Adipose tissue (tissue), 3 donors: ENCODE results near the gene PPFIA1. TPM values are rescaled to one million over a fixed set of nuclear protein-coding genes. Genes with fewer than 3 reads are reported as not detected.
A peak's percentile ranks its signal among the peaks of the same experiment; 100 is the strongest.
"Not testable (repeated sequence)": the region's sequence is repeated elsewhere in the genome, so short reads cannot be mapped to it uniquely, and the experiment has no call there.

Source experiments
- H3K27ac ChIP-seq: one replicate; pipeline ENCODE4 v1.5.1; 2013; ENCODE audit warnings: low read depth, low read length
- WGBS, 3 donors: extraction: QIAGEN DNeasy Blood & Tissue Kit; methylation state at CpG; one replicate each; pipeline ENCODE4 v1.1.7; 2013; 5-methylcytosine and 5-hydroxymethylcytosine counted together
- polyA plus RNA-seq, 3 donors: library from polyadenylated mRNA; stranded (reverse); fragments of 200-250 nt; gene quantifications; one replicate each; pipeline ENCODE4 v1.2.3, GENCODE V29; 2013
- donor health status: healthy with polysubstance abuse.
- donor health status: Bipolar disorder and iron deficiency.
- donor health status: healthy.

The PPFIA1 gene
- polyA plus RNA-seq, 3 donors, result 8.0 to 27.2 (median 25.0) TPM

DNA sequence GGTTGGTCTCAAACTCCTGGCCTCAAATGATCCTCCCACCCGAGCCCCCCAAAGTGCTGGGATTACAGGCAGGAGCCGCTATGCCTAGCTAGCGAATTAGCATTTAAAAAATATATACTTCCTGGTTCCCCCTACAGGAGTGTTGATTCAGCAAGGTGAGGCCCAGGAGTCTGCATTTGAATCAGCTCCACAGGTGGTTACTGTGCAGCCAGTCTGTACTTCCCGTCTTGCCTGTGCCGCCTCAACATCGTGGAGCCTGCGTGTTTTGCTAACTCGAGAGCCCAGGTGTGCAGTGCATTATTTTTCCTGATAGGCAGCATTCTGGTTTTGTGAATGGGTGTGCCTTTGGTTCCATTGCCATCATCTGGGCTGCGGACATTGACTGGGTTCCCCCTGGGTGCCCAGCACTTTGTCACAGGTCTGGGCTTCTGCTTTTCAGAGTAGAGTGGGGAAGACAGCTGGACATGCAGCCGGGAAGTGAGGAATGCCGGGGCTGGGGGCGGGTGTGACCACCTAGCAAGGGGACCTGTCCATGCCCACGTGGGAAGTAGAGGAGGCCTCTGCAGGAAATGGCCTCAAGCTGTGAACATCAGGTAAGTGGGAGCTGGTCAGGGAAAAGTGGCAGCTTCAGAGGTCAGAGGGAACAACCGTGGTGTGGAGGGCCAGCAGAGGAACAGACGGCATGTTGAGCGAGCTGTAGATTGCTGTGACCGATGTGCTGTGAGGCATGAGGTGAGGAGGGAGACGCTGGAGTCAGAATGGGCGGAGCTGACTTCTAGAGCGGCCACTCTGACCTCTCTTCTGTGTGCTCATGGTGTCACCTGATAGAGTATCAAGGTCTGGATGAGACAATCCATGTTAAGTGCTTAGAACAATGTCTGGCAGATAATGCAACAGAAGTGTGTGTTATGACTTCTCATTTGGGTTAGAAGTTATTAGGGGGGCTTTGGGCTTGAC, 42.2 kb downstream of the PPFIA1 start:
- H3K27ac ChIP-seq, result no peak overlapping the region
- 83 to 88% (median 88%) methylated on average over 20 of the region's 20 CpGs for WGBS, 3 donors

DNA sequence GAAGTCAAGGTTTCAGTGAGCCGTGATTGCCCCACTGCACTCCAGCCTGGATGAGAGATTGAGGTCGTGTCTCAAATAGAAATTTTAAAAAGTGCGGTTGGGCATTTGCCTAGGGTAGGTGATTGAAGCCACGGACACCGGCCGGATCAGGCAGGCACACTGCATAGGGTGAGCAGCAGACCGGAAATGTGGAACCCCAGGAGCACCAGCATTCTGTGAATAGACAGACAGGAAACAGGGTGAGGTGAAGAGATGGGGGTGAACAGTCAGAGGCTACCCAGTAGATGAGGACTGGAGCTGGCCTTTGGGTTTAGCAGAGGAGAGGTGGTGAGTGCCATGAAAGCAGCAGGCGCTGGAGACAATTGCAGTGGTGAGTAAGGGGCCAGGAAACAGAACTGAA, 43.5 kb downstream of the PPFIA1 start:
- no peak overlapping the region for H3K27ac ChIP-seq
- 71 to 91% (median 75%) methylated on average over 8 of the region's 8 CpGs for WGBS, 3 donors

- 63 to 88% (median 65%) methylated on average over 10 of the region's 10 CpGs for WGBS, 3 donors
- H3K27ac ChIP-seq, result no peak overlapping the region
Measured at GRCh38 chr11:70314730-70315129, 44.2 kb downstream of the PPFIA1 start.

- 51 to 89% (median 67%) methylated on average over 4 of the region's 4 CpGs for WGBS, 3 donors
- H3K27ac ChIP-seq, result no peak overlapping the region
Measured at GRCh38 chr11:70315716-70316115, 45.2 kb downstream of the PPFIA1 start.

- WGBS, 3 donors, result 82 to 95% (median 82%) methylated on average over 14 of the region's 14 CpGs
- no peak overlapping the region for H3K27ac ChIP-seq
Measured at GRCh38 chr11:70317581-70318305, 47.3 kb downstream of the PPFIA1 start.

DNA sequence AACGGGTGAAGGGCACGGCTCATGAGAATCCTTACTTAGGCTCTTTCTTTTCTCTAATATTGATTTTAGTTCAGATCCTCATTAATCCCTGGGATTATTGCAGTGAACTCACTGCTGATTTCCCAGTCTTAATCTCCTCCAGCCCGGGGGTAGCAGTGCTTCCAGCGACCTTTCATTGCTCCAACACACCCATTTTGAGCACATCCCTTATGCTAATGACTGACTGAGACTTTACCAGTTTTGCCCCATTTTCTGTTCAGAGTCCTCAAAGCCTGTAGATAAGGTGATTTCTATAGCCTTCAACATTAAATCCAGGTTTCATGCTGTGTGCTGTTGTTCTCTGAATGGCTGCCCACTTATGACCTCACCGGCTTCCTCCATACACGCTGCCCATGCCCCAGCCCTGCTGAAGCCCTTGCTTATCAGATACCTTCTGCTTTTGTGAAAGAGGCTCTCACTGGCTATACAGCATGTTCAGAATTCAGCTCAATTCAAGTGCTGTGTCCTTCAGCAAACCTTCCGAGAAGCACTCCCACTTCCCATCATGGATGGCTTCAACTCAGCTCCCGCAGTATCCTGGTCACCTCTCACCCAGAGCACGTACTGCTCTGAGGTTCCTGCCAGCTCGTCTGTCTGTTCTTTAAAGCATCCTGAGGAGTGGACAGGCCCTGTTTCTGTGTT, 49.0 kb downstream of the PPFIA1 start:
- H3K27ac ChIP-seq, result no peak overlapping the region
- 76 to 82% (median 79%) methylated on average over 10 of the region's 10 CpGs for whole genome bisulfite sequencing, 3 donors

GRCh38 chr11:70322666-70323065, 52.2 kb downstream of the PPFIA1 start:
- 90 to 96% (median 93%) methylated on average over 2 of the region's 2 CpGs for WGBS, 3 donors
- H3K27ac ChIP-seq, result no peak overlapping the region

GRCh38 chr11:70323806-70324205, 53.3 kb downstream of the PPFIA1 start:
- no peak overlapping the region for H3K27ac ChIP-seq
- WGBS, 3 donors, result 80 to 96% (median 82%) methylated on average over 1 of the region's 1 CpG

DNA sequence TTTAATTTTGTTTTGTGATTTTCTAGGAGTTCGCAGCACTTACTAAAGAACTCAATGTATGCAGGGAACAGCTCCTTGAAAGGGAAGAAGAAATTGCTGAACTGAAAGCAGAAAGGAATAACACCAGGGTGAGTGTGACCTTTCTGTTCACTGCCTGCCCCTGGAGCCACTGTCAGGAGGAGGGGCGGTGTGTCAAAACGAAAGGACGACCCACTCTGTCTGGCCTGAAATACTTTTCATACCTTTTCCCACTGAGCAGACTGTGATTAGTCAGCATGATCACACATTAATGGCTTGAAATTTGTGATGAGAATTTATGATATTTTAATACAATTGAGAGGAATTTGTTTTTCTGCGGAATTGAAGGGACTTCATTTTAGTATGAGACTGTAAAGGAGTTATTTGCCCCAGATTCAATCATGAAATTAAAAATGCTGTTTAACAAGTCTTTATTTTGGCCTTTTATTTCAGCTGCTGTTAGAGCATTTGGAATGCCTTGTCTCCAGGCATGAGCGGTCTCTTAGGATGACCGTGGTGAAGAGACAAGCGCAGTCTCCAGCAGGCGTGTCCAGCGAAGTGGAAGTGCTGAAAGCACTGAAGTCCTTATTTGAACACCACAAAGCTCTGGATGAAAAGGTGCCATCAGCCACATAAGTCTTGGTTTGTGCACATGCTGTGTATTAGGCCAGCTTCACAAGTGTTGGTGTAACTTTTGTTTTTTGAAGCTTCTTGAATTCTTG, 54.1 kb downstream of the PPFIA1 start:
- no peak overlapping the region for H3K27ac ChIP-seq
- 85 to 88% (median 88%) methylated on average over 10 of the region's 10 CpGs for WGBS, 3 donors

- no peak overlapping the region for H3K27ac ChIP-seq
- 77 to 91% (median 82%) methylated on average over 3 of the region's 3 CpGs for WGBS, 3 donors
Measured at GRCh38 chr11:70325824-70326223, 55.3 kb downstream of the PPFIA1 start.

DNA sequence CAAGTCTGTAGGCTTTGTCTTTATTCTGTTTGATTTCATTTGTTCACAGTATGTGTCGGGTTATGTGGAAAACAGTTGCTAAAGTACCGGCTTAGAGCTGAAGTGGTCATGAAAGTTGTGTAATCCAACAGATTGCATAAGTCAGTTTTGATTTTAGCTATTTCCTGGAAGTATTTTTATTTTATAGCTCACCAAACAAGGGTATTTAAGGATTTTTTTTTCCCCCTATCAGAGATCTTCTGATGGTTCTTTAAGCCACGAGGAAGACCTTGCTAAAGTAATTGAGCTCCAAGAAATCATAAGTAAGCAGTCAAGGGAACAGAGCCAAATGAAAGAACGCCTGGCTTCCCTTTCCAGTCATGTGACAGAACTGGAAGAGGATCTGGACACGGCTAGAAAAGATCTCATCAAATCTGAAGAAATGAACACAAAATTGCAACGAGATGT, 55.9 kb downstream of the PPFIA1 start:
- no peak overlapping the region for H3K27ac ChIP-seq
- WGBS, 3 donors, result 25 to 66% (median 28%) methylated on average over 6 of the region's 6 CpGs

GRCh38 chr11:70326833-70327232, 56.3 kb downstream of the PPFIA1 start:
- WGBS, 3 donors, result 58 to 71% (median 66%) methylated on average over 2 of the region's 2 CpGs
- H3K27ac ChIP-seq, result peak overlapping the region; percentile 42

- no peak overlapping the region for H3K27ac ChIP-seq
Measured at GRCh38 chr11:70327717-70328116, 57.2 kb downstream of the PPFIA1 start.

GRCh38 chr11:70328556-70328955, 58.1 kb downstream of the PPFIA1 start:
- 75 to 86% (median 85%) methylated on average over 4 of the region's 4 CpGs for WGBS, 3 donors

More at GRCh38 chr11:70327717-70328116, 57.2 kb downstream of the PPFIA1 start:
- 83 to 96% (median 86%) methylated on average over 10 of the region's 10 CpGs for WGBS, 3 donors

GRCh38 chr11:70331320-70331843, 60.9 kb downstream of the PPFIA1 start:
- H3K27ac ChIP-seq, result not testable (repeated sequence)
- 89 to 98% (median 97%) methylated on average over 5 of the region's 5 CpGs for WGBS, 3 donors

More at GRCh38 chr11:70328556-70328955, 58.1 kb downstream of the PPFIA1 start:
- no peak overlapping the region for H3K27ac ChIP-seq

- H3K27ac ChIP-seq, result no peak overlapping the region
- 91 to 96% (median 95%) methylated on average over 10 of the region's 10 CpGs for WGBS, 3 donors
Measured at GRCh38 chr11:70331901-70332300, 61.4 kb downstream of the PPFIA1 start.

DNA sequence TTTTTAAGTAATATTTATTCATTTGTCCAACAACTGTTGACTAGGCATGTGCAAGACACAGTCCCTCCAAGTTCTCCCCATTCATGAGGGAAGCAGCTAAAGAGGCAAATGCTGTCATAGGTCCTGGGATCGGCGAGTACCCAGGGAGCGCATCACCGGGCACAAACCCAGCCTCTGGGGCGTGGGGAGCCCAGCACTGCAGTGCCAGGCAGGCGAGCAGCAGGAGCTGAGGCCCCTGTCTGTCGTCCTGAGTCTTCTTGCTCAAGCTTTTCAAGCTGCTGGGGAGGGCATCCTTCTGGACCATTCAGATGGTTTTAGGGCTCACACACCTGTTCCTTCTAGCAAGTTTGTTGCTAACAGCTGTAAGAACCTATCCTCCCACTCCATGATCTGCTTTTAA, 62.1 kb downstream of the PPFIA1 start:
- 93 to 96% (median 94%) methylated on average over 7 of the region's 7 CpGs for WGBS, 3 donors

GRCh38 chr11:70333261-70333660, 62.8 kb downstream of the PPFIA1 start:
- WGBS, 3 donors, result 89 to 93% (median 92%) methylated on average over 13 of the region's 13 CpGs

More for the DNA sequence above, 62.1 kb downstream of the PPFIA1 start:
- no peak overlapping the region for H3K27ac ChIP-seq

More at GRCh38 chr11:70333261-70333660, 62.8 kb downstream of the PPFIA1 start:
- no peak overlapping the region for H3K27ac ChIP-seq
